Glomerular endothelial cell (primary cell): ENCODE data around the gene PRKRIP1. TPM values are rescaled to one million over a fixed set of nuclear protein-coding genes. Genes with fewer than 3 reads are reported as not detected.
"Not testable (repeated sequence)": the region's sequence is repeated elsewhere in the genome, so short reads cannot be mapped to it uniquely, and the experiment has no call there.

Source experiments
- DNase-seq: peaks from one replicate; pipeline ENCODE4 v3.0.0-alpha.2; 2011; ENCODE audit warnings: low read depth, low spot score; ENCODE audit errors: extremely low read depth
- total RNA-seq: library from RNA; depleted of rRNA; stranded (reverse); fragments of >200 nt; gene quantifications from 2 replicates; pipeline ENCODE4 v1.2.3, GENCODE V29; 2015

PRKRIP1 gene
- total RNA-seq, 1 donor from 2014 or later, result 28.1 TPM

DNA sequence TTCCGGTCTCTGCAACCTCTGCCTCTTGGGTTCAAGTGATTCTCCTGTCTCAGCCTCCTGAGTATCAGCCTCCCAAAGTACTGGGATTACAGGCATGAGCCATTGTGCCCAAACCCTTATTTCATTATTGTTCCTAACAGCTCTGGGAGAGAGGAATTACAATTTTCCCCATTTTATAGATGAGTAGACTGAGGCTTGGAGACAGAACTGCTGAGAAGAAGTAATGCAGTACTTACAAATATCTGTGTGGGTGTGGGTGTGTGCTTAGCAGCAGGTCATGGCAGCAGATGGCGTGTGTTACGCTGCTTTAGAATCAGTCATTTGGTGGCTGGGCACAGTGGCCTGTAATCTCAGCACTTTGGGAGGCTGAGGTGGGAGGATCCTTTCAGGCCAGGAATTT lies 7.4 kb downstream of the PRKRIP1 start:
- no peak for DNase-seq

DNA sequence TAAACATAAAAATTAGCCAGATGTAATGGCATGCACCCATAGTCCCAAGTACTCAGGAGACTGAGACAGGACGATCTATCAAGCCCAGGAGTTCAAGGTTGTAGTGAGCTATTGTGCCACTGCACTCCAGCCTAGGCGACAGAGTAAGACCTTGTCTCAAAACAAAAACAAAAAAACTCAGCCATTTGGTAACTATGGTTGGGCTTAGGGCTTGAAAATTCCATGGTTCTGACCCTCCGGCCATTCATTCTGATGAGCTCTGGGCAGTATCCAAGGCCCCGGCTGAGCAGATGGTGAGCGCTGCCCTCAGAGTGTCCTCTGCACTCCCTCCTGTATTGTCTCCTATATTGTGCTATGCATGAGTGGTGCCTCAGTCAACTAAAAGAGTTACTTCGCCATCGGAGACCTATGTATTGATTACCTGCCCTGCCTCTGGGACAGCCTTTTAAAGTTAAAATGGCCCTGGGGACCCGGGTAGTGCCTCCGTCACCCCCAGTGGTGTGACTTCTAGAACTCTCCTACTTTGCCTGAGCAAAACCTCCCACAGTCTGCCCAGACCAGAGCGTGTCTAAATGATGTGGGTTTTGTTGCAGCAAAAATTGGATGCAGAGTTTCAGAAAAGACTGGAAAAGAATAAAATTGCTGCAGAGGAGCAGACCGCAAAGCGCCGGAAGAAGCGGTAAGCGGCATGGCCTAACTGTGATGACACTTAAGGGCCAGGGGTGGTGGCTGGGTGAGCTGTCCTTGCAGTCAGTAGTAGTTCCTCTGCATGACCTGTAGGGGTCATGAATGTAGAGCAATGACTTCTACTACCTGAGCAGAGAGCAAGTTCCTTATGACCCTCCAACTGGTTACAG lies 8.1 kb downstream of the PRKRIP1 start:
- DNase-seq, result no peak

GRCh38 chr7:102404862-102405188 lies 8.7 kb downstream of the PRKRIP1 start:
- DNase-seq, result not testable (repeated sequence)

GRCh38 chr7:102407910-102408309 lies 11.7 kb downstream of the PRKRIP1 start:
- DNase-seq, result no peak

GRCh38 chr7:102408530-102408929 lies 12.4 kb downstream of the PRKRIP1 start:
- DNase-seq, result not testable (repeated sequence)

DNA sequence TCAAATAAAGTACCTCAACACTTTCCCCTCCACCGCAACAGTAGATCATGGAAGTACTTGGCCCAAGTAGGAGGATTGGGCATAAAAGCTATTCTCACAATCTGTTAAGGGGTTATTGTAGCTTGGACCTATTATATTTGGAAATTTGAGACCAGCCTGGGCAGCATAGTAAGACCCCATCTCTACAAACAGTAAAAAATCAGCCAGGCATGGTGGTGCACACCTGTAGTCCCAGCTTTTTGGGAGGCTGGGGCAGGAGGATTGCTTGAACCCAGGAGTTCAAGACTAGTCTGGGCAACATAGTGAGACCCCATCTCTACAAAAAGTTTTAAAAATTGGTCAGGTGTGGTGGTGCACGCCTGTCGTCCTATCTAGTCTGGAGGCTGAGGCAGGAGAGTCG lies 13.2 kb downstream of the PRKRIP1 start:
- DNase-seq, result no peak

DNA sequence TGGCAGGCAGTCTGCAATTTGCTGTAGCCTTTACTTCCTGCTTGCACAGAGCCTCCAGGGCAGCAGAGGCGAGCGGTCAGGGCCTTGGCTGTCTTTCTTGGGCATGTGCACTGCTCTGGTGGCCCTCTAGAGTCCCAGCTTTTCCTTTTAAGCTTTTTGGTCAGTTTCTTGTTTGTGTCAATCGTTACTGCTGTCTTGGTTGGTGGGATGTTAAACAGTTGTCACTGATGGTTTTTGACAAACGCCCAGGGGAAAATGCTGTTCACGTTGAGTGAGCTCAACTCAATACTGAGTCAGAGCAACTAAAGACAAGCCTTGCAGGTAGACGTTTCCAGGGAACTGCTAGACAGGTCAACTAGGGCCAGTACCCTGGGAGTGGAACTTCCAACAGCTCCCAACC lies 14.0 kb downstream of the PRKRIP1 start:
- no peak for DNase-seq

DNA sequence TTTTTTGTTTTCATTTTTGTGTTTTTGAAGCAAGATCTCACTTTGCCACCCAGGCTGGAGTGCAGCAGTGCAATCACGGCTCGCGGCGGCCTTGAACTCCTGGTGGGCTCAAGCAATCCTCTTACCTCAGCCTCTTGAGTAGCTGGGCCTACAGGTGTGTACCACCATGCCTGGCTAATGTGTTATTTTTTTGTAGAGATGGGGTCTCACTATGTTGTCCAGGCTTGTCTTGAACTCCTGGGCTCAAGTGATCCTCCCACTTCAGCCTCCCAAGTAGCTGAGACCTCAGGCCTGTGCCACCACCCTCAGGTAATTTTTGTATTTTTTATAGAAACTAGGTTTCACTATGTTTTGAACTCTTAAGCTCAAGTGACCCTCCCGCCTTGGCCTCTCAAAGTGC lies 14.8 kb downstream of the PRKRIP1 start:
- no peak for DNase-seq

- DNase-seq, result no peak
Observed at GRCh38 chr7:102412548-102412947, 16.4 kb downstream of the PRKRIP1 start.

DNA sequence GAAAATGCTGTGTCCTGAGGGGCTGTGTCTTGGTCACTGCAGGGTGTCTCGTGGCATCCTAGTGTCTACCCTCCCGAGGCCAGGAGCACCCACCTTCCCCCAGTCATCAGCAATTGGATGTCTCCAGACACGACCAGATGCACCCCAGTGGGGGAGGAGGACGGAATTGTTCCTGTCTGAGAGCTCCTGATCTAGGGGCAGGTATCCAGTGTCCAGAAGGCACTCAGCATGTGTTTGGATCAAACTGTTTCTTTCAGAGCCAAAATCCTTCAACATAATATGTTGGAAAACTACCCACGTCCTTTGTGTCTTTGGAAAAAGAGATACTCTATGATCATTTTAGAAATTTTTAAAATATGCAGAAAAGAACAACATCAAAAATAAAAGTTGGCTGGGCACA lies 16.9 kb downstream of the PRKRIP1 start:
- no peak for DNase-seq

DNA sequence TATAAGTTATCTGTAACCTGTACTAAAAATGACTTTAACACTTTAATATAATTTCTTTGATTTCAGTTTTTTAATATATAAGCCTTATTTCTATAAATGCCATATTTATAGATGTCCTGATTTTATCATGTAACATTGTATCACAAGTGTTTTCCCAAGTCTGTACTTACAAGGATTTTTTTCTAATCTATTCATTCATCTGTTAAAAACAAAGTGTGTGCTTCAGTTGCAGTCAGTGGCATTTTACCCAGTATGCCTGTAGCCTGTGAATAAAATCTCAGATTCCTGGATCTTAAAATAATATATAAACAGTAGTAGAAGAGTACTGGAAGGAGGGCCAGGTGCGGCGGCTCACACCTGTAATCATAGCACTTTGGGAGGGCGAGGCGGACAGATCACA lies 17.4 kb downstream of the PRKRIP1 start:
- DNase-seq, result no peak

DNA sequence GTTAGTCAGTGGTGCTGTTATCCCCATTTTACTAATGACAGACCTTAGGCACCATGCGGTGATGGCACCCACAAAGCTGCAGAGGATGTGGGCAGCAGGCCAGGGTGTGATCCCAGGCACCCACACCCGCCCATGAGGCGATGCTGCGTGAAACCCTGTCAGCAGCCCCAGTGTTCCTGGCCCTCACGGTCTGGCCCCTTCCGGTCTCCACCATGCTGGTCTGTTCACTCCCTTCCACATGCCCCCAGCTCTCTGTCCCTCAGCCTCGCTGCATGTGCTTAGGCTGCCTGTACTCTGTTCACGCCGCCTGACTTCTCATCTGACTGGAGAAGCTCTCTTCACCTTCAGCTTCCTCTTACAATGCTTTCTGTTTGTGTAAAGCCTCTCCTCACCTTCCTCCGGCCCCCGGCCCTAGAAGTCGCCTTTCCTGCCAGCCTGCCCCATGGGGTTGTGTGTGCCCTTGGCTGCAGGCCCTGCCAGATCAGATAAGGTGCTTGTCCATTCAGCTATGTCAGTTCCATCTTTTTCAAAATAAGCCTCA lies 19.6 kb downstream of the PRKRIP1 start:
- no peak for DNase-seq

DNA sequence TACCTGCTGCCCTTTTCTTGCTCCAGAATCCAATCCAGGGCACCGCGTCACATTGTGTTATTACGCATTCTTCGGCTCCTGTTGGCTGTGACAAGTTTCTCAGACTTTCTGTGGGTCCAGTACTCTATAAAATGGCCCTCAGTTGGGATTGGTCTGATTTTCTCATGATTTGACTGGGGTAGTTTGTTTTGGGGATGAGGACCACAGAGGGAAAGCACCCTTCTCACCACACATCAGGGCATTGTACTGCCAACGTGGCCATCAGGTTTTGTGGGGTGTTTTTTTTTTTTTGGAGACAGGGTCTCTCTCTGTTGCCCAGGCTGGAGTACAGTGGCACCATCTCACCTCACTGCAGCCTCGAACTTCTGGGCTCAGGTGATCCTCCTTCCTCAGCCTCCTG lies 20.2 kb downstream of the PRKRIP1 start:
- DNase-seq, result no peak

GRCh38 chr7:102417105-102417504 lies 20.9 kb downstream of the PRKRIP1 start:
- no peak for DNase-seq

- DNase-seq, result no peak
Observed at GRCh38 chr7:102418592-102418991, 22.4 kb downstream of the PRKRIP1 start.

DNA sequence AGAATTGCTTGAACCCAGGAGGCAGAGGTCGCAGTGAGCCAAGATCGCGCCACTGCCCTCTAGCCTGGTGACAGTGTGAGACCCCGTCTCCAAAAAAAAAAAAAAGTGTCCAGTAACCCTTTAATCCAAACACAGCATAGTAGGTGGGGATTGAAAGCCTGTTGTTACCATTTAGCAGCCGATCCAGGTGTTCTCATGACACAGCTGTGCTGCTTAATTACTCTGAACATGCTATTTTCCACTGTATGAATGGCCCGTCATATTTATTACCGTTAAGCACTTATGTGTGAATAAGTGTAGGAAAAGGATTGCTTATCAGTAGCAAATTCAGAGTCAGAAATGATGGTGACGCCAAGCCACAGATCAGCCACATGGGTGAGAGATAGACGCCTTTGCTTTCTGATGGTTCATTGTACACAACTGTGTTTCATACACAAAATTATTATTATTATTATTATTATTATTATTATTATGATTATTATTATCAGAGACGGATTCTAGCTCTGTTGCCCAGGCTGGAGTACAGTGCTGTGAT lies 25.6 kb downstream of the PRKRIP1 start:
- no peak for DNase-seq

GRCh38 chr7:102424129-102424551 lies 28.0 kb downstream of the PRKRIP1 start:
- DNase-seq, result no peak

DNA sequence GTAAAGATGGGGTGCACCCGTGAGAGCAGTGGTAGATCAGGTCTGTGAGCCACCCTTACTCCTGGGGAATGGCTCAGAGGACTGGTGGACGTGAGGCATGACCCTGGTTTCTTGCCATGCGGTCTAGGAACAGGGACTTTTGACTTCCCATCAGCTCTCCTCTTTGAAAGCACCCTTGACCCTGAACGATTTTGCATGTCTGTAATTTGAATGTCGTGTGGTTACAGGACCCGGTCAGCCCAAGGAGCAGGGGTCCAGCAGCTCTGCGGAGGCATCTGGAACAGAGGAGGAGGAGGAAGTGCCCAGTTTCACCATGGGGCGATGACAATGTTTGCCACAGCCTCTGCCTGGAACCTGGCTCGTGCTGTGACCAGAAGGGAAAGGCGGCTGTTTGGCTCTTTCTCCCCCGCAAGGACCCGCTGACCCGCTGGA lies 28.6 kb downstream of the PRKRIP1 start:
- DNase-seq, result no peak

DNA sequence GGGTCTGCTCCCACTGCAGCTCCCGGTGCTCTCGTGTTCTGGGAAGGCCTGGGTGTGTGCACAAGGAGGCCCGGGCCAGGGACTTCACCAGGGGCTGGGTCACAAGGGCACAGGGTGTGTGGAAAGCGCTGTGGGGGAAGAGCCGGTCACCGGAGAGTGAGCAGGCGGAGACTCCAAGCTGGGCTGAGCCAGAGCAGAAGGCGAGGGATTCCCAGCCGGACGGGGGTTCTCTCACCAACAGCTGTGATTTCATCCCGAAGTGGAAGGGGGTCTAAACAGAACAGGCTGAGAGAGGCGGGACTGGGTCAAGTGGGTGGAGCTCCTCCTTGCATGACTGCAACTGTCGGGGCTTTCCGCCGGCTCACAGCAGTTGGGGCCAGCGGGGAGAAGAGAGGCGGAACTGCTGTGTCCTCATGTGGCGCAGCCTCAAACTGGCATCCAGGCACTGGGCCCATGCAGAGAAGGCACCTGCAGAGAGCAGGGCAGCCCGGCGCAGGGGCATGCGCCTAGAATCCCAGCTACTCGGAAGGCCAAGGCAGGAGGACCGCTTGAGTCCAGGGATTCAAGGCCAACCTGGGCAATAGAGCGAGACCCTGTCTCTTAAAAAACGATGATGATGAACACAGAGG lies 29.6 kb downstream of the PRKRIP1 start:
- DNase-seq, result no peak

- no peak for DNase-seq
Observed at GRCh38 chr7:102426268-102427018, 30.3 kb downstream of the PRKRIP1 start.

- no peak for DNase-seq
Observed at GRCh38 chr7:102427019-102427405, 30.8 kb downstream of the PRKRIP1 start.
